Sigmoid colon (tissue), 3 donors: ENCODE data around the gene NLGN1.

Experiments used
- CTCF ChIP-seq, 4 experiments: fragments of 450-650 bp in 3 of 4; fragments of 200-600 bp in 1 of 4; IDR thresholded peaks; one replicate each; pipeline ENCODE4 v1.5.1; 2016 to 2019; ENCODE audit warnings: antibody characterized with exemption in 4 of 4, mild to moderate bottlenecking in 3 of 4, moderate library complexity in 2 of 4
- POLR2A ChIP-seq, 2 donors: fragments of 450-650 bp; IDR thresholded peaks; one replicate each; pipeline ENCODE4 v1.6.1; 2016; ENCODE audit warnings: antibody characterized with exemption in 2 of 2, mild to moderate bottlenecking in 2 of 2, moderate library complexity in 2 of 2

- TF ChIP-seq POLR2A (IDR thresholded peaks at IDR 0.05) = no peak
- no peak for TF ChIP-seq CTCF (IDR thresholded peaks at IDR 0.05)
Observed at GRCh38 chr3:173774294-173774693, 376.8 kb downstream of the NLGN1 start.
